ENCODE data around the gene AARS2. TPM values are rescaled to one million over a fixed set of nuclear protein-coding genes. Genes with fewer than 3 reads are reported as not detected.

The AARS2 gene
- total RNA-seq, 1 donor from 2014 or later, result 17.3 TPM

- no peak for DNase-seq (ENCODE audit: low read depth, low spot score)
These were observed 36.2 kb downstream of the AARS2 start for GRCh38 chr6:44276667-44277640.

GRCh38 chr6:44275749-44276648, 37.1 kb downstream of the AARS2 start:
- no peak for DNase-seq (ENCODE audit: low read depth, low spot score)

- no peak for DNase-seq (ENCODE audit: low read depth, low spot score)
These were observed 37.8 kb downstream of the AARS2 start for GRCh38 chr6:44275271-44275748.

GRCh38 chr6:44273617-44274016, 39.5 kb downstream of the AARS2 start:
- no peak for DNase-seq (ENCODE audit: low read depth, low spot score)

- no peak for DNase-seq (ENCODE audit: low read depth, low spot score)
These were observed 40.1 kb downstream of the AARS2 start for GRCh38 chr6:44272999-44273566.

GRCh38 chr6:44272529-44272928, 40.6 kb downstream of the AARS2 start:
- DNase-seq (ENCODE audit: low read depth, low spot score), result no peak

- DNase-seq (ENCODE audit: low read depth, low spot score), result no peak
These were observed 41.2 kb downstream of the AARS2 start for GRCh38 chr6:44271914-44272313.

GRCh38 chr6:44271406-44271723, 41.8 kb downstream of the AARS2 start:
- no peak for DNase-seq (ENCODE audit: low read depth, low spot score)

- DNase-seq (ENCODE audit: low read depth, low spot score), result no peak
These were observed 42.4 kb downstream of the AARS2 start for GRCh38 chr6:44270526-44271405.

GRCh38 chr6:44269921-44270525, 43.1 kb downstream of the AARS2 start, which contains the start of gene TMEM151B:
TMEM151B (plus strand) TSS chr6:44270450; CDS start chr6:44270743, 293 bp downstream.
- no peak for DNase-seq (ENCODE audit: low read depth, low spot score)

GRCh38 chr6:44269178-44269920, 43.8 kb downstream of the AARS2 start:
- DNase-seq (ENCODE audit: low read depth, low spot score), result no peak

GRCh38 chr6:44268095-44268628, 45.0 kb downstream of the AARS2 start:
- no peak for DNase-seq (ENCODE audit: low read depth, low spot score)

- DNase-seq (ENCODE audit: low read depth, low spot score), result no peak
These were observed 45.9 kb downstream of the AARS2 start for GRCh38 chr6:44267252-44267651.

GRCh38 chr6:44266347-44266746, 46.8 kb downstream of the AARS2 start:
- no peak for DNase-seq (ENCODE audit: low read depth, low spot score)

- DNase-seq (ENCODE audit: low read depth, low spot score), result no peak
These were observed 47.4 kb downstream of the AARS2 start for GRCh38 chr6:44265722-44266233.

GRCh38 chr6:44265007-44265721, 48.0 kb downstream of the AARS2 start, which contains the start of gene NFKBIE:
NFKBIE (minus strand) TSS chr6:44265551; CDS start chr6:44265346, 205 bp downstream.
- peak; percentile 65 for DNase-seq (ENCODE audit: low read depth, low spot score)

GRCh38 chr6:44264154-44265006, 48.8 kb downstream of the AARS2 start:
- DNase-seq (ENCODE audit: low read depth, low spot score), result no peak

All from pulmonary artery endothelial cell (primary cell).